HEK293 (cell line): Measurements from ENCODE around the gene CARMIL3.

Experiments used
- CTCF ChIA-PET: fragments of 350-600 bp; formaldehyde crosslinking; extraction: SDS; loops from one replicate; lab custom pipeline; 2021; ENCODE audit warnings: antibody characterized with exemption; lab: Yijun Ruan, JAX
- POLR2A ChIA-PET: fragments of 300-600 bp; formaldehyde crosslinking; extraction: SDS; loops from one replicate; lab custom pipeline; 2020; ENCODE audit warnings: antibody characterized with exemption, inconsistent platforms; lab: Yijun Ruan, JAX
- H3K27ac ChIP-seq: fragments of 200-500 bp; sonication (Bioruptor generic); 2 replicates; pipeline ENCODE4 v1.5.1; 2014; ENCODE audit warnings: low read depth, low read length, control low read depth, inconsistent platforms; ENCODE audit errors: extremely low read depth
- H3K36me3 ChIP-seq, 2 experiments: fragments of 200-500 bp in 1 of 2; sonication (Bioruptor generic) in 1 of 2; 1 replicate in 1 of 2; 2 replicates in 1 of 2; pipeline ENCODE4 v1.5.1; 2014 to 2017; ENCODE audit warnings: inconsistent platforms in 2 of 2, low read length in 2 of 2; ENCODE audit not compliant: control insufficient read depth in 2 of 2, insufficient read depth in 1 of 2
- H3K4me1 ChIP-seq: fragments of 200-500 bp; sonication (Bioruptor generic); 2 replicates; pipeline ENCODE4 v1.5.1; 2014; ENCODE audit warnings: mild to moderate bottlenecking, low read length, inconsistent platforms; ENCODE audit not compliant: control insufficient read depth, insufficient read depth
- H3K4me3 ChIP-seq: 2 replicates; pipeline ENCODE4 v1.5.1; 2011; ENCODE audit warnings: low read depth, mild to moderate bottlenecking, control low read depth, low read length, moderate library complexity
- H3K9me3 ChIP-seq: fragments of 200-500 bp; sonication (Bioruptor generic); 2 replicates; pipeline ENCODE4 v1.5.1; 2014; ENCODE audit warnings: low read depth, low read length, inconsistent platforms; ENCODE audit not compliant: control insufficient read depth, insufficient read depth
- BCL11A ChIP-seq: fragments of 450-650 bp; formaldehyde crosslinking; IDR thresholded peaks from 2 replicates; pipeline ENCODE4 v1.5.1; 2016; ENCODE audit warnings: low read depth, missing biosample characterization, missing genetic modification characterization
- EGR2 ChIP-seq: fragments of 450-650 bp; formaldehyde crosslinking; IDR thresholded peaks from 2 replicates; pipeline ENCODE4 v1.5.1; 2016; ENCODE audit warnings: low read depth, missing biosample characterization, missing genetic modification characterization
- KLF9 ChIP-seq: fragments of 450-650 bp; formaldehyde crosslinking; IDR thresholded peaks from 2 replicates; pipeline ENCODE4 v1.5.1; 2016; ENCODE audit warnings: missing biosample characterization, missing genetic modification characterization, low read depth
- PATZ1 ChIP-seq: fragments of 450-650 bp; formaldehyde crosslinking; IDR thresholded peaks from 2 replicates; pipeline ENCODE4 v1.5.1; 2016; ENCODE audit warnings: missing biosample characterization, missing genetic modification characterization
- PRDM1 ChIP-seq: fragments of 450-650 bp; formaldehyde crosslinking; IDR thresholded peaks from 2 replicates; pipeline ENCODE4; 2016; ENCODE audit warnings: missing biosample characterization, missing genetic modification characterization
- SETDB1 ChIP-seq: IDR thresholded peaks from one replicate; pipeline ENCODE4 v1.6.1; 2017; ENCODE audit warnings: mild to moderate bottlenecking, low read length, moderate library complexity, mixed read lengths; ENCODE audit not compliant: insufficient read length
- SP7 ChIP-seq: fragments of 450-650 bp; formaldehyde crosslinking; IDR thresholded peaks from 2 replicates; pipeline ENCODE4 v1.5.1; 2016; ENCODE audit warnings: missing biosample characterization, missing genetic modification characterization
- ZBTB8A ChIP-seq: fragments of 450-650 bp; formaldehyde crosslinking; IDR thresholded peaks from 2 replicates; pipeline ENCODE4 v1.5.1; 2016; ENCODE audit warnings: missing biosample characterization, missing genetic modification characterization
- ZFHX2 ChIP-seq: fragments of 450-650 bp; formaldehyde crosslinking; conservative IDR thresholded peaks from 2 replicates; pipeline ENCODE4 v1.5.1; 2016; ENCODE audit warnings: missing biosample characterization, missing genetic modification characterization
- ZFP69B ChIP-seq: fragments of 450-650 bp; formaldehyde crosslinking; IDR thresholded peaks from 2 replicates; pipeline ENCODE4 v1.5.1; 2016; ENCODE audit warnings: missing biosample characterization, missing genetic modification characterization
- ZIC2 ChIP-seq: fragments of 450-650 bp; formaldehyde crosslinking; IDR thresholded peaks from 2 replicates; pipeline ENCODE4 v1.5.1; 2016; ENCODE audit warnings: missing biosample characterization, missing genetic modification characterization
- ZNF157 ChIP-seq: fragments of 450-650 bp; formaldehyde crosslinking; IDR thresholded peaks from 2 replicates; pipeline ENCODE4 v1.5.1; 2016; ENCODE audit warnings: missing biosample characterization, missing genetic modification characterization
- ZNF2 ChIP-seq: fragments of 450-650 bp; formaldehyde crosslinking; IDR thresholded peaks from 2 replicates; pipeline ENCODE4 v1.5.1; 2016; ENCODE audit warnings: missing biosample characterization, missing genetic modification characterization
- ZNF292 ChIP-seq: fragments of 450-650 bp; formaldehyde crosslinking; IDR thresholded peaks from 2 replicates; pipeline ENCODE4 v1.5.1; 2016; ENCODE audit warnings: low read depth, missing biosample characterization, missing genetic modification characterization, borderline replicate concordance
- ZNF311 ChIP-seq: fragments of 450-650 bp; formaldehyde crosslinking; IDR thresholded peaks from 2 replicates; pipeline ENCODE4 v1.5.1; 2017; ENCODE audit warnings: missing biosample characterization, missing genetic modification characterization, borderline replicate concordance
- ZNF433 ChIP-seq: fragments of 450-650 bp; formaldehyde crosslinking; IDR thresholded peaks from 2 replicates; pipeline ENCODE4 v1.5.1; 2016; ENCODE audit warnings: missing biosample characterization, missing genetic modification characterization, low read depth
- ZNF449 ChIP-seq: fragments of 450-650 bp; formaldehyde crosslinking; IDR thresholded peaks from 2 replicates; pipeline ENCODE4 v1.5.1; 2017; ENCODE audit warnings: missing biosample characterization, mild to moderate bottlenecking, missing genetic modification characterization, moderate library complexity
- ZNF544 ChIP-seq: fragments of 450-650 bp; formaldehyde crosslinking; IDR thresholded peaks from 2 replicates; pipeline ENCODE4 v1.5.0; 2017; ENCODE audit warnings: missing biosample characterization, missing genetic modification characterization
- ZNF555 ChIP-seq: fragments of 450-650 bp; formaldehyde crosslinking; conservative IDR thresholded peaks from 2 replicates; pipeline ENCODE4 v1.5.1; 2017; ENCODE audit warnings: missing biosample characterization, mild to moderate bottlenecking, missing genetic modification characterization, inconsistent platforms
- ZNF600 ChIP-seq: fragments of 450-650 bp; formaldehyde crosslinking; IDR thresholded peaks from 2 replicates; pipeline ENCODE4 v1.5.1; 2016; ENCODE audit warnings: missing biosample characterization, missing genetic modification characterization
- ZNF654 ChIP-seq: fragments of 450-650 bp; formaldehyde crosslinking; IDR thresholded peaks from 2 replicates; pipeline ENCODE4 v1.5.1; 2016; ENCODE audit warnings: low read depth, missing biosample characterization, missing genetic modification characterization
- ZNF658 ChIP-seq: fragments of 450-650 bp; formaldehyde crosslinking; IDR thresholded peaks from 2 replicates; pipeline ENCODE4; 2016; ENCODE audit warnings: missing biosample characterization, missing genetic modification characterization
- TF ChIP-seq, protein P1 (sequence below): fragments of 450-650 bp; formaldehyde crosslinking; IDR thresholded peaks from 2 replicates; pipeline ENCODE4 v1.5.1; 2016; ENCODE audit warnings: missing biosample characterization, missing genetic modification characterization
- TF ChIP-seq, protein P2 (sequence below): fragments of 450-650 bp; IDR thresholded peaks from 2 replicates; pipeline ENCODE4 v1.5.1; 2018; ENCODE audit warnings: missing biosample characterization, mild to moderate bottlenecking, missing genetic modification characterization
- TF ChIP-seq, protein P3 (sequence below): fragments of 450-650 bp; formaldehyde crosslinking; IDR thresholded peaks from 2 replicates; pipeline ENCODE4 v1.5.1; 2017; ENCODE audit warnings: missing biosample characterization, missing genetic modification characterization

Gene CARMIL3

DNA sequence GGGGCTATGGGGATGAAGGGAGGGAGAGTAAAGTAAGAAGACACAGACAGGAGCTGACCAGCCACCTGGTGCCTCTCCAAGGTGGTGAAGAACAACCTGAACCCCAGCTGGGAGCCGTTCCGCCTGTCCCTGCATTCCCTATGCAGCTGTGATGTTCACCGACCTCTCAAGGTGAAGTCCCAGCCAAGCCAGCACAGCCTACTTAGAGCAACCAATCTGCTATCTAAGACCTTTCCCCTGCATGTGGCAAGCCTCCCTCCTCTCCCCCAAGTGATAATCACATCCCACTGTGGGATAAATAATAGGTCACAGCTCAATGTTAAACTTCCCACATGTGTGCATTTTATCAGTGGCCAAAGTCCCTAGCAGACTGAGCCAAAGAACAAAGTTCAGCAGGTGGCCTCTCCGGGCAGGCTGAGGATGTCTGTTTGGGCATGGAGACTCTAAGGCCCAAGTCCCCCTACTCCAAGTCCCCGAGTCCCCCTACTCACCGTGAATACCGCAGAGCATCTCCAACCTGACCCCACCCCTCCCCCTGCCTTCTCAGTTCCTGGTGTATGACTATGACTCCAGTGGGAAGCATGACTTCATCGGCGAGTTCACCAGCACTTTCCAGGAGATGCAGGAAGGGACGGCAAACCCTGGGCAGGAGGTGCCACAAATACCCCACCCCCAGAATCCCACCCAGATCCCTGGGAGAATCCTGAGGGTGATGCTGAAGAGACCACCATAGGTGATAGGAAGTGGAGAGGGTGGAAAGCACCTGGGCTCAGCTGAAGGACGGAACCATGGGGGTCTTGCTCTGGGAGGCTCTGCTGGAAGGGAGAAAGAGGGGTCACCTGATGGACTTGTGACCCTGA, 23.0 kb downstream of the CARMIL3 start (continued):
- TF ChIP-seq ZNF157 (no peak), ZNF311 (tag by site-specific recombination) (no peak), EGR2 (tag by site-specific recombination) (peak; percentile 21; the same call in 1 of the 2 replicates), ZFP69B (no peak), PATZ1 (tag by site-specific recombination) (no peak), BCL11A (tag by site-specific recombination) (no peak), ZFHX2 (tag by site-specific recombination) (peak; percentile 21; the same call in 1 of the 2 replicates), ZNF555 (no peak), SP7 (0 out of 2 replicates have a peak, but pooled peaks have one; percentile 37), KLF9 (no peak), ZNF2 (no peak), ZNF433 (tag by site-specific recombination) (no peak), ZNF544 (tag by site-specific recombination) (no peak), ZNF600 (tag by site-specific recombination) (no peak), ZNF292 (tag by site-specific recombination) (no peak)
- TF ChIP-seq, protein P1, sequence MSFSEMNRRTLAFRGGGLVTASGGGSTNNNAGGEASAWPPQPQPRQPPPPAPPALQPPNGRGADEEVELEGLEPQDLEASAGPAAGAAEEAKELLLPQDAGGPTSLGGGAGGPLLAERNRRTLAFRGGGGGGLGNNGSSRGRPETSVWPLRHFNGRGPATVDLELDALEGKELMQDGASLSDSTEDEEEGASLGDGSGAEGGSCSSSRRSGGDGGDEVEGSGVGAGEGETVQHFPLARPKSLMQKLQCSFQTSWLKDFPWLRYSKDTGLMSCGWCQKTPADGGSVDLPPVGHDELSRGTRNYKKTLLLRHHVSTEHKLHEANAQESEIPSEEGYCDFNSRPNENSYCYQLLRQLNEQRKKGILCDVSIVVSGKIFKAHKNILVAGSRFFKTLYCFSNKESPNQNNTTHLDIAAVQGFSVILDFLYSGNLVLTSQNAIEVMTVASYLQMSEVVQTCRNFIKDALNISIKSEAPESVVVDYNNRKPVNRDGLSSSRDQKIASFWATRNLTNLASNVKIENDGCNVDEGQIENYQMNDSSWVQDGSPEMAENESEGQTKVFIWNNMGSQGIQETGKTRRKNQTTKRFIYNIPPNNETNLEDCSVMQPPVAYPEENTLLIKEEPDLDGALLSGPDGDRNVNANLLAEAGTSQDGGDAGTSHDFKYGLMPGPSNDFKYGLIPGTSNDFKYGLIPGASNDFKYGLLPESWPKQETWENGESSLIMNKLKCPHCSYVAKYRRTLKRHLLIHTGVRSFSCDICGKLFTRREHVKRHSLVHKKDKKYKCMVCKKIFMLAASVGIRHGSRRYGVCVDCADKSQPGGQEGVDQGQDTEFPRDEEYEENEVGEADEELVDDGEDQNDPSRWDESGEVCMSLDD (tag by site-specific recombination), result no peak

DNA sequence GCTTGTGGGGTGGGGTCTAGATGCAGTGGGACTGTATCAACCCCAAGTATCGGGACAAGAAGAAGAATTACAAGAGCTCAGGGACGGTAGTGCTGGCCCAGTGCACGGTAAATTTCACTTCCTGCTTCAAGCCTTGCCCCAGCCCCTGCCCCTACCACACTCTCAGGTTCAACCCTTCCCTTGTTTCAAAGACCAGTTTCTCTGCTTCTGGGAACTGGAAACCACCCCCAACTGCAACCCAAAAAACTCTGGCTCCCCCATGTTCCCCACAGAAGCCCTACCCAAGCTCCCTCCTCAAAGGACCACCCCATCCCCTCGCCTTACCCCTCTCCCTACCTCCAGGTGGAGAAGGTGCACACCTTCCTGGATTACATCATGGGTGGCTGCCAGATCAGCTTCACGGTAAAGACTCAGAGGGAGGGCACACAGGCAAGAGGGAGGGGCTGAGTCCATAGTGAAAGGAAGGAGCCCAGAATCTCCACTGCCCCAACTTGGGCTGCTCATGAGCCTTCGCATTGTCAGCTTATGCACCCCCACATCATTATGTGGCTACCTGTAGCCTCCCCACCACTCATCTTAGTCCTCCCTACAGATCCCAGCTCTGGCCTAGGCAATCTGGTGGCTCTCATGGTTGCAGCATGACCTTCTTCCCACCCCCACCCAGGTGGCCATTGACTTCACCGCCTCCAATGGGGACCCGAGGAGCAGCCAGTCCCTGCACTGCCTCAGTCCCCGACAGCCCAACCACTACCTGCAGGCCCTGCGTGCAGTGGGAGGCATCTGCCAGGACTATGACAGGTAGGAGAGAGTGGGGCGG, 23.9 kb downstream of the CARMIL3 start:
- ChIA-PET CTCF (interaction anchor here (0.6 to 3.9 kb wide), 3 partner anchors 16 to 508 kb away, joined by 3 to 31 read pairs (median 3); partner anchors contain the start of gene AP1G2), POLR2A (interaction anchor here (0.6 to 1.8 kb wide), 2 partner anchors 39 to 139 kb away, joined by 4 to 5 read pairs; partner anchors contain the start of genes DCAF11 and NRL)
- Histone ChIP-seq H3K36me3 (no peaks in the 10 kb centered on the region), H3K4me3 (no peak overlapping the region), H3K27ac (no peak overlapping the region), H3K4me1 (peaks cover 5% of the 10 kb centered on the region; the same call in 1 of the 2 replicates), H3K9me3 (no peaks in the 10 kb centered on the region)
- TF ChIP-seq PRDM1 (tag by site-specific recombination), result no peak
- no peak for TF ChIP-seq ZNF658 (tag by site-specific recombination)
- TF ChIP-seq ZNF449, result 0 out of 2 replicates have a peak, but pooled peaks have one; percentile 36
- no peak for TF ChIP-seq SETDB1
- no peak for TF ChIP-seq ZNF654 (tag by site-specific recombination)
- TF ChIP-seq, protein P2, sequence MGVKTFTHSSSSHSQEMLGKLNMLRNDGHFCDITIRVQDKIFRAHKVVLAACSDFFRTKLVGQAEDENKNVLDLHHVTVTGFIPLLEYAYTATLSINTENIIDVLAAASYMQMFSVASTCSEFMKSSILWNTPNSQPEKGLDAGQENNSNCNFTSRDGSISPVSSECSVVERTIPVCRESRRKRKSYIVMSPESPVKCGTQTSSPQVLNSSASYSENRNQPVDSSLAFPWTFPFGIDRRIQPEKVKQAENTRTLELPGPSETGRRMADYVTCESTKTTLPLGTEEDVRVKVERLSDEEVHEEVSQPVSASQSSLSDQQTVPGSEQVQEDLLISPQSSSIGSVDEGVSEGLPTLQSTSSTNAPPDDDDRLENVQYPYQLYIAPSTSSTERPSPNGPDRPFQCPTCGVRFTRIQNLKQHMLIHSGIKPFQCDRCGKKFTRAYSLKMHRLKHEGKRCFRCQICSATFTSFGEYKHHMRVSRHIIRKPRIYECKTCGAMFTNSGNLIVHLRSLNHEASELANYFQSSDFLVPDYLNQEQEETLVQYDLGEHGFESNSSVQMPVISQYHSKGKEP, result no peak
- TF ChIP-seq, protein P3, sequence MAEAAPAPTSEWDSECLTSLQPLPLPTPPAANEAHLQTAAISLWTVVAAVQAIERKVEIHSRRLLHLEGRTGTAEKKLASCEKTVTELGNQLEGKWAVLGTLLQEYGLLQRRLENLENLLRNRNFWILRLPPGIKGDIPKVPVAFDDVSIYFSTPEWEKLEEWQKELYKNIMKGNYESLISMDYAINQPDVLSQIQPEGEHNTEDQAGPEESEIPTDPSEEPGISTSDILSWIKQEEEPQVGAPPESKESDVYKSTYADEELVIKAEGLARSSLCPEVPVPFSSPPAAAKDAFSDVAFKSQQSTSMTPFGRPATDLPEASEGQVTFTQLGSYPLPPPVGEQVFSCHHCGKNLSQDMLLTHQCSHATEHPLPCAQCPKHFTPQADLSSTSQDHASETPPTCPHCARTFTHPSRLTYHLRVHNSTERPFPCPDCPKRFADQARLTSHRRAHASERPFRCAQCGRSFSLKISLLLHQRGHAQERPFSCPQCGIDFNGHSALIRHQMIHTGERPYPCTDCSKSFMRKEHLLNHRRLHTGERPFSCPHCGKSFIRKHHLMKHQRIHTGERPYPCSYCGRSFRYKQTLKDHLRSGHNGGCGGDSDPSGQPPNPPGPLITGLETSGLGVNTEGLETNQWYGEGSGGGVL (tag by site-specific recombination), result peak; percentile 31; the same call in 1 of the 2 replicates
- no peak for TF ChIP-seq ZNF544 (tag by site-specific recombination)
- no peak for TF ChIP-seq ZIC2 (tag by site-specific recombination)
- TF ChIP-seq ZBTB8A (tag by site-specific recombination), result 0 out of 2 replicates have a peak, but pooled peaks have one; percentile 24
